Muscle of back (tissue), 13 donors: ENCODE results near the gene EPHA5. TPM values are rescaled to one million over a fixed set of nuclear protein-coding genes. Genes with fewer than 3 reads are reported as not detected.
A peak's percentile ranks its signal among the peaks of the same experiment; 100 is the strongest.

Experiments
- DNase-seq, 3 donors: peaks; one replicate each; pipeline versions ENCODE4 v3.0.0 to v3.0.0-alpha.2; 2013
- long read RNA-seq, 9 donors: transcript quantifications; one replicate each; lab custom pipeline, GENCODE V29; 2026
- polyA plus RNA-seq, 10 donors: library from polyadenylated mRNA; unstranded; fragments of 120-200 nt; gene quantifications; one replicate each; pipeline ENCODE4 v1.2.1, GENCODE V29; 2013; ENCODE audit not compliant: insufficient read length in 10 of 10

Gene EPHA5
- under 1 TPM; 0.24 to 0.73 (median 0.40) TPM for polyA plus RNA-seq
- long read RNA-seq, donor 1: 0 reads
- long read RNA-seq, donor 2: 0 reads
- long read RNA-seq, donor 3: 0 reads
- long read RNA-seq, donor 4: 0 reads
- long read RNA-seq, donor 5: 0 reads
- long read RNA-seq, donor 6: 0 reads
- long read RNA-seq, donor 7, partial matches to known transcripts: 37 of 37 reads
- long read RNA-seq, donor 7, other reads (novel, unspliced or antisense): 0 of 37 reads
- long read RNA-seq, donor 8: 0 reads
- long read RNA-seq, donor 9, partial matches to known transcripts: 6 of 6 reads
- long read RNA-seq, donor 9, other reads (novel, unspliced or antisense): 0 of 6 reads

DNA sequence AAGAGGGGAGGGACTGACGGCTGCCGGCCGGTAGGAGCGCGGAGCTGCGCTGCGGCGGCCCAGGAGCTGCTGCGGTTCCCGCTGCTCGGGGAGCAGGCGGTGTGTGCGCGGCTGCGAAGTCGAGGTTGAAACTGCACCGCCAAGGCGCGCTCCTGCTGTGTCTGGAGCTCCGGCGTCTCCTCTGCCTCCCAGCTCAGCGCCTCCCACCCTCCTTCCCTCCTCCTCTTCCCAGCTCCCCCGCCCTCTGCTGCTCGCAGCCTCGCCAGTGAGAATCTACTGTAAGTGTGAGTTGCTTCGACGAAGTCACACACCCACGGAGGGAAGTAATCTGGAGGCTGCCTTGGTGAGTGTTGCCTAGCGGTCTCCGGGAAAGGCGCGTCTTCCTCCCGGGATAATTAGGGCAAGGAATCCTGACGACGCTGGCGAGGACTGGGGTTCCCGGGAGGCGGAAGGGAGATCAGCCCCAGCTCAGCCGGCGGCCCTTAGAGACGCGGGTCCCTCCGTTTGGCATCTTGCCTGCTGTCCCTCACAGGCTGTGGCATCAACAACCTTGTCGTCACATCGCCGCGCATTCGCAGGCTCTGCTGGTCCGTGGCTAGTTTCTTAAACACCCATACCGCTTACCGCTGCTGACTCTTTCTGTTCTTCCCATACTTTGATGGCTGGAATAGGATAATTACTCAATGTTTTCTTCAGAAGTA, at the start of gene EPHA5:
Gene EPHA5, minus strand, starts transcription at position 159 of the 701 bp plus-strand sequence. CDS start 747 bp downstream, outside the sequence.
- DNase-seq: peak; percentile 71 to 91 (median 78)

DNA sequence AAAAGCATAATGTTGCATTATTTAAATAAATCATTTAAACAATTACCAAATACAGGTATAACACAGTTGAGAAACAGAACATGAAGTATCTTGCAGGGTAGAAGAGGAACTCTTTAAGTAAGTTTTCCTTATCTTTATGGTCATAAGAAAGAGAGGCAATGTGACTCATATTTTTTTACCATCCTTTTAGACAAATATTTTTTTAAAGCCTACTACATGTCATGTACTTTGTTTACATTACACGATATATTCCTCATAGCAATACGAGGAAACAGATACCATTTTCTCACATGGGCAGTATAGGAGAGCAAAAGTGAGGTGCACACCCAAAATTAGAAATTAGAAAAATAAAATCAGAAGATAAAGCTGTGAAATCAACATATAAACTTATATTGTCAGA, 49.3 kb upstream of the EPHA5 start:
- no peak for DNase-seq

DNA sequence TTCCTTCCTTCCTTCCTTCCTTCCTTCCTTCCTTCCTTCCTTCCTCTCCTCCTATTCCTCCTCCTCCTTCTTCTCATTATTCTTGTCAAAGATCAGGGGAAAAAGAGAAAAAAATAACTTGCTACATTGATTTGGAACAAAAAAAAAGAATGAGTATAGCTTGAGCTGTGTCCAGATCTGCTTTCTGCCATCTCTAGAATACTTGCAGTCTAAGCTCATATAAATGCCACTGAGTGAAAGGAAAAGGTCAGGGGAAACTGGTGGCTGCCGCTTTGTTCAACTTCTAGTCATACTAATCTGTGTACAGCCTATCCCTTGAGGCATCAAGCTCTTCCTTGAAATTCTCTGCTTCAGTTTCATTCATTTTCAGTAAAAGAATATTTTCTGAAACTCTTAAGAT, 28.3 kb upstream of the EPHA5 start:
- no peak for DNase-seq

GRCh38 chr4:65696436-65696835, 26.1 kb upstream of the EPHA5 start:
- DNase-seq: no peak

DNA sequence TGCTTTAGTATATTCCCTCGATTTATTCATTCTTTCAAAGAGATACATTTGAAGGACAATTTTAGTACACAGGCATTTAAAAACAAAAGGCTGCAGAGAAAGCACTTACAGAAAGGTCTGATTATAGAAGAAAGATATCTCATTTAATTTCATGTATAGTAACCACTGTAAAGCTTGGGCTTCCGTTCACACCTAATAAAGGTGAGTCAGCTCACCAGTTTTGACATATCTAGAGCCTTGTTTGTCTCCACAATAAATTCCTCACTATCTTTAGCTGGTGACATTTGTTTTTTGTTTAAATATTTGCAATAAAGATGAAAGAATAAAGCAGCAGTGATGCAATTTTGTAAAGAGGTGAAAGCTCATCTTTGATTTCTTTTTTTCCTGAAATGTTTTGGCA, 1.1 kb upstream of the EPHA5 start:
- DNase-seq: no peak

- DNase-seq: no peak
Measured at GRCh38 chr4:65670020-65670330, 314 bp downstream of the EPHA5 start.

DNA sequence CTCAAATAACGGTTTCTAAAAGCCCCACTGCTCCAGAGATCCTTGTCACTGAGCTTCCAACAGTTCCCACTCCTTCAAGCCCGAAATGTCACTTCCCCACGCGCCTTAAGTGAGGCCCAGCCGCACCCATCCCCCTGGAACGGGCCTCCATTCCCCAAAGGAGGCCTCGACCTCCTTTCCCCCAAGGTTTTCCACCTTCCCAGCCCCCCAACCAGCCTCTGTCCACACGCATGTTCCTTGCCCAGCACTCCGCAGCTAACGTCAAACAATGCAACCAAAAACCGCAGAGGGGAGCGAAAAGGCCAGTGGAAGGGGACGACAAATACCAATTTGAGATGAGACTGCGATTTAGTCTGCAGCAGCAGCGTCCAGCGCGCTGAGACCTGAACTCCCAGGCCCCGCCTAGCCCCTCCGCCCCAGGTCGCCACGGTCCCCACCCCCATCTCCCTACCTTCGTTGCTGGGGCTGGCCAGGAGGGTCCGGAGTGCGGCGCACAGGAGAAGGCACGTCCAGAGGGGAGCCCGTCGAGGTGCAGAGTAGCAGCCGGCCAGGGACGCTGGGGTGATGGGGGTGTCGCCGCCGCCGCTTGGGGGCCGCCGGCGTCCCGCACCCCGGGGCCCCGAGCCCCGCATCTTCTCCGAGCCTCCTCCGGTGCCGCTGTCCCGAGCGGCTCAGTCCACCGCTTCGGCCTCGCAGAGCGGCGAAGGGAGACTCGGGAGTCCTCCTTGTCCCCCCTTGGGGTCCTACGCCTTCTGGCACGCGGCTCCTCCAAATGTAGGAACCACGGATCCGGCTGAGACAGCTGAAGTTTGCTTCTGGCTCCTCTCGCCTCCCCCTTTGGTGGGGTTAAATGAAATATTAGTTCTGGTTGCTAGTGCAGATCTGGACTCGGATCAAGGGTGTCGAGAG, 924 bp downstream of the EPHA5 start:
- DNase-seq: peak in 1 of 3 donors; percentile 52

DNA sequence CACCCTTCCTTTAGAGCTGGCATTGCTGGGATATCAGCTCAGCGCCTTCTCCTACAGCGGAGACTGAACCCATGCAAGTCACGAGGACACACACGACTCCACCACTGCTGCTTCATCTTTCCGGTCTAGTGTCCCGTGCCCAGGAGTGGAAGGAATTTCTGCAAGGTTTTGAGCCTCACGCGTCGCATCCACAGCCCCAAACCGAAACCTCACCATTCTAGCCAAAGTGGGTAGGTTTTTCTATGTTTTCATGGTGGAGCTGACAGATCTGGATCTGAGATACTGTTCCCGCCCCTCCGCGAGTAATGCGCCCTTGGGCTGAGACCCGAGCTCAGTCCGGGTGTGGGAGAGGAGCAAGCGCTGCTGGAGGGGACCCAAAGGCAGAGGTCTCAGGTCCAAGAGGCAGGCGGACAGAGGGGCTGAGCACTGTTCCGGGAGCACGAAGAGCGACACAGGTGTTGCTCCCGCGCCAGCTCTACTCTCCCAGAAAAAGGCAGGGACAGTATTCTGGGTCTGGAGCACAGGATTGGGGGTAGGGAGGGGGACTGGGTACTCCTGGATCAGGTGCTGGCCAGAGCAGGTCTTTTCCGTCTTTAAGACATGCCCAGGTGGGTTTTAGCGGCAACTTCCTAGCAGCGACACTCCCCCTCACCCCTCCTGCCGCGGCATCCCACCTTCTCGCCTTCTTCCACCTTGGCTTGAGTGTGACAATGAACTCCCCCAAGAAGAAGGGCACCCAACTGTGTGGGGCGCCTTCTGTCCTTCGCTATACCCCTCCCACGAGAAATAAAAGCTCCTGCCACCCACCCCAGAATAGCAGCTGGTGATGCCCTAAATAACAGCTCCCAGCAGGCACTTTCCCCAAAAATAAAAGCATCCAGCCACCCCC, 1.8 kb downstream of the EPHA5 start:
- DNase-seq: peak in 2 of 3 donors; percentile 20 to 63

DNA sequence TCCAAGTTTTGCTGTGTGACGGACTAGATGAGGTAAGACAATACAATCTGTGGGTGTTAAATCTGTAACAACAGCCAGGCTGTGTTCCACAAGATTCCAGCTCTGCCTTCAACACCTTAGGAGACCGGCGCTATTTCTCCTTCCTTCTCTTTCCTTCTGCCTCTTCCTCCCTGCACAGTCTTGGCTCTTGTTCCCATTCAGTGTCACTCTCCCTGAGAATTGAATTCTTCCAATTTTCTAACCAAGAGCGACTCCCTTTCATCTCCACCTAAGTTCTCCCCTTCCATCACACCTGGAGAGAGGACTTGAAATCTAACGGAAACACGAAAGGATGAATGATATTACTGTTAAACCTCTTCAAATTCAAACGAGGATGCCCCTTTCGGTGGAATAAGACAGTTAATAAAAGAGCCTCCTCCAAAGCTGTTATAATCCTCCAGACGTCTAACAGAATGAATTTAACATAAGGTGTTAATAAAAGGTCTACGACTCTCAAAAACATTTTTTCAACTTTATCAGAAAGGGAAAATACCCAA, 2.7 kb downstream of the EPHA5 start:
- DNase-seq: no peak

DNA sequence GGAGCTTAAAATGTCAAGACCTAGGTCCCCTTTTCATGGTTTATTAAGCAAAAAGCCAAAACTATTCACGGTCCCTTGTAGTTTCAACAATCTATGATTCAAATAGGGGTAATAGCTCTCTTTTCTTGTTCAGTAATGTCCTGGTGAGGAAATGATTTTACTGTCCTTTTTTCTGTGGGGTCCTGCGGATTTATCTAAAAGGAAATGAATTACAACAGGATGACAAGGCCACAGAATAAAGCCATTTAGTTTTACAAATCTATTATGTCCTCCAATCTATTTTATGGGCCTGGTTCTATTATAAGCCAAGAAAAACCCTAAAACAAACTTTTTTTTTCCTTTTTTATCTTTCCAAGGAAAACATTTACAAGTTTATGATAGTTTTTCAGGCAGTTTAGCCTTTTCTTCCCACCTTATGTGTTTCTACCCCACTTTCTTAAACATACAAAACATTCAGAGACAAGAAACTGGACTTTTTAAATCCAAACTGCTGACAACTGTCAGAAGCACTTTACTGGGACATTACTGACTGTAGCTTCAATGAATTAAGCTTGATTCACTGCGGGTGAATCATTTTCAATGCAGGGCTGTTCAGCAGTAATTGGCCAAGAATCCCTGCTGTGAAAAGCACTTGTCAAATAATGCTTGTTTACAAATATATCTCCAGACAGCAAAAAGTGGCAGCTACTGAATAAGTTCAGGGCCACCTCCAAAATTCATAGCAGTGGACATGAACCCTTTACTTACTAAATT, 4.3 kb downstream of the EPHA5 start:
- no peak for DNase-seq

GRCh38 chr4:65661471-65661870, 8.8 kb downstream of the EPHA5 start:
- DNase-seq: no peak

DNA sequence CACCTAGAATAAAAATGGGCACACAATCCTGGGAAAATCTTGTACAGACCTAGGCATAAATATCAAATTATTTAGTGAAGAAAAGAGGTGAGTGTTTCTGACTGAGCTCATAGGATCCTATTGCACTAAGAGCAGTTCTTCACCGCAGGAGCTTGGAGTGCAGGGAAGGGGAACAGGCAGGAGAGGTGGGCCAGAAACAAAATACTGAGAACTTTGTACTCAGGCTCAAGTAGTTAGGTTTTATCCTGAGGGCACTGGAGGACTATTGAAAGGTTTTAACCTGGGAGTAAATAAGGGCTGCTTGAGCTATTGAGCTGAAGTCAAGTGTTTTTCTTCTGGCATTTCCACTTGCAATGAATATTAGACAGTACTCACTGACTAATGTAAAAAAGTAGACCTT, 12.2 kb downstream of the EPHA5 start:
- no peak for DNase-seq

DNA sequence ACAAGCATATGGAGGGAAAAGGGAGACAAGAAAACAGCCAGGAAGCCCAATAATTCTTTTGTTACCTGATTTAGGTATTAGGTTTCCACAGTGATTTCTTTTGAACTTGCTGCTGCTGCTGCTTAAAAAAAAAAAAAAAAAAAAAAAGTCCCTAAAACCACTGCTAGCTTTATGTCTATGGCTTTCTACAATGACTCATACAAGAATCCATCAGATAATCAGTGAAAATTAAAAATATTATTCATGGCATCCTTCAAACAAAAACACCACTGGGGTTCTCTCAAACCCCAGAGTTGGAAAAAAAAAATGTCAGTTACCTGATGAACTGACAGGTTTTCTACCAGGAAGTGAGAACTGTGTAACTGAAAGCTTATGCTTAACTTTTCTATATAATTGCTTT, 14.3 kb downstream of the EPHA5 start:
- DNase-seq: no peak

- DNase-seq: no peak
Measured at GRCh38 chr4:65654976-65655375, 15.3 kb downstream of the EPHA5 start.

GRCh38 chr4:65653740-65654361, 16.4 kb downstream of the EPHA5 start:
- DNase-seq: no peak

GRCh38 chr4:65651751-65652150, 18.5 kb downstream of the EPHA5 start:
- no peak for DNase-seq

GRCh38 chr4:65651031-65651430, 19.3 kb downstream of the EPHA5 start:
- DNase-seq: no peak

DNA sequence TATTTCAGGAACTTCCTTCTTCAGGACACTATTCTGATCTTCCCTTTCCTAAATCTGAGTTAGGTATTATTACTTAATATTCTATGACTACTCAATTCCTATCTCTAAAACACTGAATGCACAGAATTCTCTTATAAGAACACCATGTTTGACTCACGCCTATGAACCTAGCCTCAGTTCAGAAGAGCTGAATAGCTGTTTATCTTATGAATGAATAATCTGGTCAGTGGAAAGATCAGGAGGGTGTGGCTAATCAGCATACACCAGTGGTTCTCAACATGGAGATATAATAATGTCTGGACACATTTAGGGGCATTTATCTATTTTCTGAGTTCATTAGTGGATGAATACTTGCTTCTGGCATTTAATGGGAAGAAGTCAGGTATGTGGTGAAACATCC, 24.2 kb downstream of the EPHA5 start:
- DNase-seq: no peak

DNA sequence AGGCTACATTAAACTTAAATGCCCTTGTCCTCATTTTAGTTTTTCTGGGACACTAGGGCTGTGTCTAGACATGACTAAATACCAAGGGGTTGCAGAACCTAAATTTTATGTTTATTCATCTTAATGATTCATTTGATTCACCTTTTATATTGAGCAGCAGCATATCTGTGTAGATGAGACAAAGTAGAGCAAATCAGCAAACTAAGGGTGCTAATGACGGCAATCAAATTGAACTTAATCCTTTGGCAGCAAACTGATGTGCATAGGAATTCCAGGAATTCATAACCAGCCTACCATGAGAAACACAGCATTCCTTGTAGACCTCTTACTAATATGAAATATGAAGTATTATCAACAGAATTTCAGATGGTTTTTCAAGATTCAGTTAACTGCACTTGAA, 25.1 kb downstream of the EPHA5 start:
- peak in 1 of 3 donors; percentile 23 for DNase-seq
